K562 (cell line): ENCODE results near the gene MMP24OS. TPM values are rescaled to one million over a fixed set of nuclear protein-coding genes. Genes with fewer than 3 reads are reported as not detected.
A peak's percentile ranks its signal among the peaks of the same experiment; 100 is the strongest.

ENCODE experiments used
- ATAC-seq: fragments of 200-7000 bp; cut with Tn5 transposase; 3 replicates; pipeline ENCODE4 v1.9.1; 2020; ENCODE audit warnings: moderate library complexity
- BruUV-seq: library from RNA; stranded (reverse); fragments of 400-500 nt; replicated peaks from 2 replicates; lab custom pipeline; 2021; lab: Mats Ljungman, UMichigan
- CTCF ChIA-PET: fragments of 300-600 bp; formaldehyde crosslinking; extraction: SDS; loops from one replicate; lab custom pipeline; 2021; ENCODE audit warnings: low intra/inter-chr PET ratio; lab: Yijun Ruan, JAX
- POLR2A ChIA-PET: fragments of 300-600, 350-650 bp; sonication (Branson Sonifier 250); formaldehyde crosslinking; extraction: SDS; loops from one replicate; lab custom pipeline; 2021; ENCODE audit warnings: antibody characterized with exemption, inconsistent platforms; lab: Yijun Ruan, JAX
- DNase-seq, 4 experiments: peaks; one replicate each; pipeline versions ENCODE4 v3.0.0 to v3.0.0-alpha.2; 2011 to 2018; ENCODE audit warnings: low spot score in 3 of 4, mixed read lengths in 3 of 4; ENCODE audit errors: extremely low read depth in 1 of 4
- FAIRE-seq: peaks from 2 replicates; lab custom pipeline; 2011; peaks lifted over from hg19 to GRCh38; lab: Jason Lieb, UNC
- H2AFZ ChIP-seq: 2 replicates; pipeline ENCODE4 v1.6.0; 2011; ENCODE audit warnings: low read depth, low read length, control low read depth, inconsistent platforms
- H3K27ac ChIP-seq: fragments of 200-600 bp; 3 replicates; pipeline ENCODE4 v1.8.0; 2011; ENCODE audit warnings: low read depth, mild to moderate bottlenecking, control low read depth, inconsistent platforms, low read length, moderate library complexity, mixed read lengths; ENCODE audit errors: extremely low read depth
- H3K27me3 ChIP-seq, 2 experiments: fragments of 300-600 bp in 1 of 2; 2 replicates in 1 of 2; 3 replicates in 1 of 2; pipeline versions ENCODE4 v1.6.0 to v1.8.0; 2011; ENCODE audit warnings: inconsistent platforms in 2 of 2, low read length in 2 of 2, mild to moderate bottlenecking in 1 of 2, mixed read lengths in 1 of 2, moderate library complexity in 1 of 2; ENCODE audit not compliant: control insufficient read depth in 2 of 2, insufficient read depth in 2 of 2
- H3K36me3 ChIP-seq: fragments of 300-600 bp; 3 replicates; pipeline ENCODE4 v1.8.0; 2011; ENCODE audit warnings: mild to moderate bottlenecking, low read length, inconsistent platforms; ENCODE audit not compliant: control insufficient read depth, insufficient read depth
- H3K4me1 ChIP-seq, 2 experiments: fragments of 200-600 bp in 1 of 2; replicated peaks in 1 of 2; 2 replicates in 1 of 2; 3 replicates in 1 of 2; pipeline versions ENCODE4 v1.5.1 to v1.8.0; 2011; ENCODE audit warnings: inconsistent platforms in 2 of 2, low read length in 2 of 2, mild to moderate bottlenecking in 1 of 2, mixed read lengths in 1 of 2, moderate library complexity in 1 of 2; ENCODE audit not compliant: control insufficient read depth in 2 of 2, insufficient read depth in 2 of 2
- H3K4me2 ChIP-seq: 2 replicates; pipeline ENCODE4 v1.6.1; 2011; ENCODE audit warnings: low read length, control low read depth, inconsistent platforms, mixed read lengths; ENCODE audit not compliant: insufficient read depth
- H3K4me3 ChIP-seq: fragments of 200-600 bp; sonication (generic), shearing (Covaris generic); 2 replicates; pipeline ENCODE4 v1.5.1; 2016; ENCODE audit warnings: control low read depth, inconsistent platforms
- H3K79me2 ChIP-seq: fragments of 200-600 bp; 3 replicates; pipeline ENCODE4 v1.8.0; 2011; ENCODE audit warnings: low read length, inconsistent platforms; ENCODE audit not compliant: control insufficient read depth, insufficient read depth
- H3K9ac ChIP-seq, 2 experiments: 2 replicates each; pipeline versions ENCODE4 v1.6.0 to v1.6.1; 2011; ENCODE audit warnings: low read depth in 2 of 2, low read length in 2 of 2, control low read depth in 1 of 2, inconsistent platforms in 1 of 2, mild to moderate bottlenecking in 1 of 2, mixed read lengths in 1 of 2; ENCODE audit not compliant: insufficient read depth in 1 of 2
- H3K9me1 ChIP-seq: one replicate; pipeline ENCODE4 v1.6.0; 2011; ENCODE audit warnings: inconsistent platforms, mild to moderate bottlenecking, low read length, moderate library complexity; ENCODE audit not compliant: control insufficient read depth, insufficient read depth
- H3K9me3 ChIP-seq: replicated peaks from 2 replicates; pipeline ENCODE4 v1.5.1; 2011; ENCODE audit warnings: low read depth, low read length, inconsistent platforms; ENCODE audit not compliant: control insufficient read depth, insufficient read depth
- H4K20me1 ChIP-seq: replicated peaks from 2 replicates; pipeline ENCODE4 v1.6.1; 2011; ENCODE audit warnings: low read length, inconsistent platforms, mixed read lengths; ENCODE audit not compliant: control insufficient read depth, insufficient read depth
- FOXA1 ChIP-seq: fragments of 450-650 bp; IDR thresholded peaks from 2 replicates; pipeline ENCODE4 v1.6.1; 2016; ENCODE audit warnings: mild to moderate bottlenecking, borderline replicate concordance
- MAFK ChIP-seq: IDR thresholded peaks from 2 replicates; pipeline ENCODE4 v1.6.1; 2011; ENCODE audit warnings: low read length, improper control_type of control experiment
- NFXL1 ChIP-seq: fragments of 450-650 bp; formaldehyde crosslinking; IDR thresholded peaks from 2 replicates; pipeline ENCODE4 v1.4.0; 2021; ENCODE audit warnings: mild to moderate bottlenecking
- NR0B1 ChIP-seq: fragments of 450-650 bp; IDR thresholded peaks from one replicate; pipeline ENCODE4 v1.6.1; 2018; ENCODE audit warnings: mild to moderate bottlenecking, moderate library complexity; ENCODE audit not compliant: partially characterized antibody
- POU5F1 ChIP-seq: fragments of 150-350 bp; IDR thresholded peaks from 2 replicates; pipeline ENCODE4 v1.6.1; 2014; ENCODE audit warnings: borderline replicate concordance, low read length, low read depth, mild to moderate bottlenecking; ENCODE audit not compliant: partially characterized antibody
- RUNX1 ChIP-seq: sonication (generic); IDR thresholded peaks from 2 replicates; pipeline ENCODE4 v1.6.1; 2016; ENCODE audit warnings: antibody characterized with exemption, low read depth
- WGBS: fragments of 100-300 bp; shearing (Covaris generic); methylation state at CpG from one replicate; pipeline ENCODE4 v1.1.6; 2016; ENCODE audit warnings: low coverage, mixed read lengths; ENCODE audit not compliant: insufficient coverage; ENCODE audit errors: missing lambda C conversion rate; 5-methylcytosine and 5-hydroxymethylcytosine counted together
- in situ Hi-C: fragments of 300-500 bp; cut with MboI; formaldehyde crosslinking; loops from 4 replicates; pipeline ENCODE4 v1.15.0; 2018; ENCODE audit warnings: inconsistent platforms, mixed read lengths
- intact Hi-C: fragments of 100-400 bp; cut with micrococcal nuclease; formaldehyde crosslinking; loops from 2 replicates; pipeline ENCODE4 v1.14.2; 2022
- polyA plus RNA-seq, 8 experiments: library from polyadenylated mRNA; depleted of rRNA in 4 of 8; stranded (reverse) in 5 of 8; unstranded in 3 of 8; fragments of >200 nt; fragmentation: Nextera tagmentation in 2 of 8; fragmentation: Illumina TruSeq in 1 of 8; extraction: Ambion mirVana in 2 of 8; extraction: Trizol in 1 of 8; gene quantifications; 2 replicates each; pipeline versions ENCODE4 v1.2.1 to v1.2.3, GENCODE V29; 2011 to 2014; ENCODE audit warnings: inconsistent platforms in 1 of 8, missing spikeins in 1 of 8
- total RNA-seq, 7 experiments: library from RNA; depleted of rRNA in 6 of 7; stranded (reverse); fragments of >200 nt in 6 of 7; fragmentation: Illumina TruSeq in 2 of 7; extraction: Trizol in 2 of 7; gene quantifications; 2 replicates each; pipeline versions ENCODE4 v1.2.1 to v1.2.3, GENCODE V29; 2011 to 2021; ENCODE audit warnings: low replicate concordance in 1 of 7

Gene MMP24OS
- total and polyA plus RNA-seq, 9 of the 15 experiments (the other 6 are each of a cell fraction or from before 2014, with no cell fraction given): 0.92 to 41.5 (median 11.4) TPM

DNA sequence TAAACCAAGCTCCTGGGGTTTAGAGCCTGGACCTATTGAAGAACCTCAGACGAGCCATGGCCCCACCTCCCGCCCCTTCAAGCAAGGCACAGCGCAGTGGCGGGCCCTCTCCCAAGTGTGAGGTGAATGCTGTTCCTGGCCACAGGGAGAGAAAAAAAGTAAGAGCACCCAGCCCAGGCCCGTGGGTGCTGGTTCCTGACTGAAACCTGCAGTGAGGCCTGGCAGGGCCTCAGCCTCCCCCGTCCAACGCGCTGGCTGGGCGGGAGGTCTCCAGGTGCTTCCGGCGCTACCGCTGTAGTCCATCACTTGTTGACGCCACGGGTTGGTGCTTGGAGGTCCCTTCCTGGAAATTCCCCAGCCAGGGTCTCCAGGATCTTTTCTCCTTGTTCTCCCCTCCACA is 19.8 kb upstream of the MMP24OS start:
- intact Hi-C loops (no loop called here), in situ Hi-C loops (no loop called here)
- Histone ChIP-seq H2AFZ (no peak overlapping the region), H3K4me3 (no peak overlapping the region), H3K4me1 (peaks cover 3 to 10% of the 10 kb centered on the region in 2 experiments; a peak in 4 of 5 replicates), H3K27me3 (peaks cover 31 to 39% of the 10 kb centered on the region in 2 experiments), H3K4me2 (no peak overlapping the region), H3K79me2 (no peaks in the 10 kb centered on the region), H4K20me1 (0 out of 2 replicates have a peak, but pooled peaks cover 4% of the 10 kb centered on the region), H3K27ac (no peak overlapping the region), H3K36me3 (peaks cover 2% of the 10 kb centered on the region; the same call in 1 of the 3 replicates), H3K9ac (peak overlapping the region in 1 of 2 experiments; percentile 30; a peak in 1 of 4 replicates), H3K9me1 (peaks cover 3% of the 10 kb centered on the region), H3K9me3 (no peaks in the 10 kb centered on the region)
- ChIA-PET POLR2A (interaction anchor here (1.0 to 1.1 kb wide), 3 partner anchors 9 to 60 kb away, joined by 3 to 6 read pairs (median 3); partner anchors contain the start of gene EIF6), CTCF (no interaction called here)
- no peak for FAIRE-seq
- no peak for TF ChIP-seq RUNX1
- no peak for ATAC-seq
- no peak for DNase-seq
- BruUV-seq: no TSS peak
- 63% methylated on average over 14 of the region's 14 CpGs for WGBS

- no peaks in the 10 kb centered on the region for H3K79me2 ChIP-seq
- H3K27ac ChIP-seq: no peak overlapping the region
- no peaks in the 10 kb centered on the region for H3K9me3 ChIP-seq
- peaks cover 3 to 14% of the 10 kb centered on the region in 2 experiments; a peak in 4 of 5 replicates for H3K4me1 ChIP-seq
- H3K4me2 ChIP-seq: no peak overlapping the region
- H2AFZ ChIP-seq: no peak overlapping the region
- H3K27me3 ChIP-seq: peaks cover 31 to 45% of the 10 kb centered on the region in 2 experiments
- no TSS peak for BruUV-seq
- H3K4me3 ChIP-seq: no peak overlapping the region
- 0 out of 2 replicates have a peak, but pooled peaks cover 4% of the 10 kb centered on the region for H4K20me1 ChIP-seq
- POLR2A ChIA-PET: interaction anchor here (0.5 to 1.1 kb wide), 4 partner anchors 9 to 831 kb away, joined by 3 to 6 read pairs (median 3); partner anchors contain the start of gene EIF6
- H3K9me1 ChIP-seq: peaks cover 3% of the 10 kb centered on the region
- 27% methylated on average over 7 of the region's 8 CpGs for WGBS
- H3K36me3 ChIP-seq: no peaks in the 10 kb centered on the region
- CTCF ChIA-PET: no interaction called here
- DNase-seq (no peak), FAIRE-seq (no peak), ATAC-seq (peak; percentile 70)
- TF ChIP-seq MAFK (no peak), NFXL1 (CRISPR knock-in tag) (no peak), FOXA1 (no peak), NR0B1 (no peak), POU5F1 (no peak)
- intact Hi-C loops (no loop called here), in situ Hi-C loops (no loop called here)
- peak overlapping the region in 1 of 2 experiments; percentile 85; a peak in 2 of 4 replicates for H3K9ac ChIP-seq
These were observed 19.2 kb upstream of the MMP24OS start for GRCh38 chr20:35297155-35297554.
